ENCODE data around the gene NPAS3. TPM values are rescaled to one million over a fixed set of nuclear protein-coding genes. Genes with fewer than 3 reads are reported as not detected.

The NPAS3 gene
- total RNA-seq, 6 donors from 2014 or later = 0.30 to 0.77 (median 0.59) TPM; not detected in 2

DNA sequence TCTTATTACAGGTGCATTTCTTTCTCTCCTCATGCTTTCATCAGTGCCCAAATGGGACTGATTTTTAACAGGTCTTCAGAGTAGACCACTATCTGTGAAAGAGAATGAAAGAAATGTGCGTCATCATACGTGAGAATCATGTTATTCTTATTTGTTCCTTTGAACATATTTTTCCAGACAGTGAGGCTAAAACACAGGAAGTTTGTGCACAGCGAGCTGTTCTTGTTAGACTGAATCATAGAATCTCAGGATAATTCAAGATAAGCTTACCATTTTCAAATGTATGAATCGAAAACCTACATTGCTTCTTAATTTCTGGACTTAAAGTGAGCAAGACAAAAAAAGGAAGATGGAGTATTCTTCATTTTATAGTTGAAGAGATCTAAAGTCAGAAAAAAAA lies 629.1 kb downstream of the NPAS3 start:
- Histone ChIP-seq H3K4me3 (no peak overlapping the region), H3K4me1 (peaks cover 0 to 5% (median 0%) of the 10 kb centered on the region in 4 donors), H3K27ac (no peak overlapping the region), H3K36me3 (no peaks in the 10 kb centered on the region), H3K9me3 (no peaks in the 10 kb centered on the region), H3K27me3 (no peaks in the 10 kb centered on the region)
- TF ChIP-seq POLR2A (IDR thresholded peaks at IDR 0.05) (no peak), POLR2AphosphoS5 (IDR thresholded peaks at IDR 0.05) (no peak)
- WGBS, 2 donors = 51 to 59% methylated on average over 4 of the region's 4 CpGs
- DNase-seq = no peak
- no peak for ATAC-seq (ENCODE audit: low FRiP score in 2 of 2)

- Histone ChIP-seq H3K9me3 (no peaks in the 10 kb centered on the region), H3K27me3 (no peaks in the 10 kb centered on the region), H3K4me3 (no peak overlapping the region), H3K27ac (no peak overlapping the region), H3K36me3 (no peaks in the 10 kb centered on the region), H3K4me1 (peaks cover 0 to 5% (median 0%) of the 10 kb centered on the region in 4 donors)
- DNase-seq (no peak), ATAC-seq (ENCODE audit: low FRiP score in 2 of 2) (no peak)
- TF ChIP-seq POLR2A (IDR thresholded peaks at IDR 0.05) = no peak
- TF ChIP-seq, protein P1, sequence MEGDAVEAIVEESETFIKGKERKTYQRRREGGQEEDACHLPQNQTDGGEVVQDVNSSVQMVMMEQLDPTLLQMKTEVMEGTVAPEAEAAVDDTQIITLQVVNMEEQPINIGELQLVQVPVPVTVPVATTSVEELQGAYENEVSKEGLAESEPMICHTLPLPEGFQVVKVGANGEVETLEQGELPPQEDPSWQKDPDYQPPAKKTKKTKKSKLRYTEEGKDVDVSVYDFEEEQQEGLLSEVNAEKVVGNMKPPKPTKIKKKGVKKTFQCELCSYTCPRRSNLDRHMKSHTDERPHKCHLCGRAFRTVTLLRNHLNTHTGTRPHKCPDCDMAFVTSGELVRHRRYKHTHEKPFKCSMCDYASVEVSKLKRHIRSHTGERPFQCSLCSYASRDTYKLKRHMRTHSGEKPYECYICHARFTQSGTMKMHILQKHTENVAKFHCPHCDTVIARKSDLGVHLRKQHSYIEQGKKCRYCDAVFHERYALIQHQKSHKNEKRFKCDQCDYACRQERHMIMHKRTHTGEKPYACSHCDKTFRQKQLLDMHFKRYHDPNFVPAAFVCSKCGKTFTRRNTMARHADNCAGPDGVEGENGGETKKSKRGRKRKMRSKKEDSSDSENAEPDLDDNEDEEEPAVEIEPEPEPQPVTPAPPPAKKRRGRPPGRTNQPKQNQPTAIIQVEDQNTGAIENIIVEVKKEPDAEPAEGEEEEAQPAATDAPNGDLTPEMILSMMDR (IDR thresholded peaks at IDR 0.05) = no peak
- TF ChIP-seq EP300 (IDR thresholded peaks at IDR 0.05) = no peak
- TF ChIP-seq POLR2AphosphoS5 (IDR thresholded peaks at IDR 0.05) = no peak
- WGBS, 2 donors = 83 to 88% methylated on average over 3 of the region's 3 CpGs
Measured at GRCh38 chr14:33568935-33569579, 630.4 kb downstream of the NPAS3 start.

- no peak overlapping the region for H3K4me3 ChIP-seq
- no peaks in the 10 kb centered on the region for H3K9me3 ChIP-seq
- H3K27me3 ChIP-seq = no peaks in the 10 kb centered on the region
- H3K27ac ChIP-seq = no peak overlapping the region
- DNase-seq = no peak
- WGBS, 2 donors = 76 to 84% methylated on average over 10 of the region's 10 CpGs
- H3K4me1 ChIP-seq = peaks cover 0 to 5% (median 0%) of the 10 kb centered on the region in 4 donors
- no peaks in the 10 kb centered on the region for H3K36me3 ChIP-seq
- TF ChIP-seq EP300 (IDR thresholded peaks at IDR 0.05) (no peak), POLR2A (IDR thresholded peaks at IDR 0.05) (no peak), POLR2AphosphoS5 (IDR thresholded peaks at IDR 0.05) (no peak)
- TF ChIP-seq, protein P1 (IDR thresholded peaks at IDR 0.05) = no peak
- ATAC-seq (ENCODE audit: low FRiP score in 2 of 2) = no peak
Measured at GRCh38 chr14:33569821-33570687, 631.4 kb downstream of the NPAS3 start.

- Histone ChIP-seq H3K36me3 (no peaks in the 10 kb centered on the region), H3K4me3 (no peak overlapping the region), H3K9me3 (no peaks in the 10 kb centered on the region), H3K27me3 (no peaks in the 10 kb centered on the region), H3K4me1 (peaks cover 0 to 5% (median 0%) of the 10 kb centered on the region in 4 donors), H3K27ac (no peak overlapping the region)
- DNase-seq (no peak), ATAC-seq (ENCODE audit: low FRiP score in 2 of 2) (no peak)
- 47 to 59% methylated on average over 5 of the region's 5 CpGs for WGBS, 2 donors
- no peak for TF ChIP-seq EP300 (IDR thresholded peaks at IDR 0.05)
- TF ChIP-seq, protein P1 (IDR thresholded peaks at IDR 0.05) = no peak
- no peak for TF ChIP-seq POLR2AphosphoS5 (IDR thresholded peaks at IDR 0.05)
- no peak for TF ChIP-seq POLR2A (IDR thresholded peaks at IDR 0.05)
Measured at GRCh38 chr14:33570694-33571310, 632.1 kb downstream of the NPAS3 start.

DNA sequence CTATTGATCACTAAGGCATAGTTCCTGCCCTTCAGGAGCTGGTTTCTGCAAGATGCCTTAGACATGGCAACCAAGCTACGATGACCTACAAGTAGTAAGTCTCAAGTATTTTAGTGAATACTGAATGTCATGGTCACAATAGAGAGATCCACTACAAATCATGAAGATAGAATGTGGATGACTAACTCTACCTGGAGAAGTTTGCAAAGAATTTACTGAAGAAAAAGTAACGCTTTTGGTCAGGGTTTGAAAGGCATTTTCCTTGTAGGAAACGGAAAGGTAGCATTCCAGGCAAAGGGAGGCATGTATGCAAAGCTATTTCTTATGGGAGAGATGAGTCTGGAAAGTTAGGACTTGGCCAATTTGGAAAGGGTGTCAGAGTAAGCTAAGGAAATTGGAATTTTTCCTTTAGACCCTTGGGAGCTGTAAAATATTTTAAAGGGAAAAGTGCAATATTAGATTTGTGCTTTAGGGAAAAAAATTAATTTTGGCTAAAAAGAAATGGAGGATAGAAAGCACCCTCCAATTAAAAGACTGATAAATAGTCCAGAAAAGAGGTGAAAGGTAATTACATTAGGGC lies 634.7 kb downstream of the NPAS3 start:
- Histone ChIP-seq H3K27ac (no peak overlapping the region), H3K4me1 (peaks cover 0 to 5% (median 0%) of the 10 kb centered on the region in 4 donors), H3K36me3 (no peaks in the 10 kb centered on the region), H3K4me3 (no peak overlapping the region), H3K9me3 (no peaks in the 10 kb centered on the region), H3K27me3 (no peaks in the 10 kb centered on the region)
- ATAC-seq (ENCODE audit: low FRiP score in 2 of 2) (no peak), DNase-seq (no peak)
- TF ChIP-seq POLR2A (IDR thresholded peaks at IDR 0.05) = no peak
- WGBS, 2 donors = 80 to 93% methylated on average over 3 of the region's 3 CpGs
